Measurements from ENCODE around the gene COL18A1.

DNA sequence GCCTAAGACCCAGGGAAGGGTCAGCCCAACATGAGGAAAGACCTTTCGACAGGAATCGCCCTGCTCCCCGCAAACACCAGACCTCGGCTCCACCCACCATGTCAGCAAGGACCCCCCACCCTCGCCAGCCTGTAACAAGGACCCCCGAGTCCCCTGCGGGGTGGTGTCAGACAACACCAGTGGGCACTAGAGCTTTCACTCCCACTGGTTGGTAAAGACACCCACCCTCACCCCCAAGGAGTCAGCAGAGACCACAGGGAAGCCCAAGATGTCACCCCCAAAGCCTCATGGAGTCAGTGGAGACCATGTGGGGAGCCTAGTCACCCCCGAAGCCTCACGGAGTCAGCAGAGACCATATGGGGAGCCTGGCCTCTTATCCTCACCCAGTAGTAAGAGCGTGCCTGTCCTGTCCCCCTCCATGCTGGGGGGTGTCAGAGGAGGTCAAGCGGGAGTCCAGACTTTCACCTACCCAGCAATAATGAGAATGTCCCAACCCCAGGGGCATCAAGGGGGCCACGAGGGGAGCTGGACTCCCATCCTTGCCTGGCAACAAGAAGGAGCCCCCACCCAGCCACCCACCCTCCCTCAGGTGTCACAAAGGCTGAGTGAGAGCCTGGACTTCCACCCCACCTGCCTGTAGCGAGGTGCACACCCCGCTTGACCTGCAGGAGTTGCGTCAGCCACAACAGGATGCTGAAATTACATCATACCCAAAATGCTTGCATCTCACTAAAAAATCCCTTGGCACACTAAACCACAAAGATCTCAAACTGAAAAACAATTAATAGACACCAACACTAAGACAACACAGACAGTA lies 112.5 kb downstream of the COL18A1 start:
- TF ChIP-seq POLR2A (IDR thresholded peaks at IDR 0.05): no peak
- TF ChIP-seq, protein P1, sequence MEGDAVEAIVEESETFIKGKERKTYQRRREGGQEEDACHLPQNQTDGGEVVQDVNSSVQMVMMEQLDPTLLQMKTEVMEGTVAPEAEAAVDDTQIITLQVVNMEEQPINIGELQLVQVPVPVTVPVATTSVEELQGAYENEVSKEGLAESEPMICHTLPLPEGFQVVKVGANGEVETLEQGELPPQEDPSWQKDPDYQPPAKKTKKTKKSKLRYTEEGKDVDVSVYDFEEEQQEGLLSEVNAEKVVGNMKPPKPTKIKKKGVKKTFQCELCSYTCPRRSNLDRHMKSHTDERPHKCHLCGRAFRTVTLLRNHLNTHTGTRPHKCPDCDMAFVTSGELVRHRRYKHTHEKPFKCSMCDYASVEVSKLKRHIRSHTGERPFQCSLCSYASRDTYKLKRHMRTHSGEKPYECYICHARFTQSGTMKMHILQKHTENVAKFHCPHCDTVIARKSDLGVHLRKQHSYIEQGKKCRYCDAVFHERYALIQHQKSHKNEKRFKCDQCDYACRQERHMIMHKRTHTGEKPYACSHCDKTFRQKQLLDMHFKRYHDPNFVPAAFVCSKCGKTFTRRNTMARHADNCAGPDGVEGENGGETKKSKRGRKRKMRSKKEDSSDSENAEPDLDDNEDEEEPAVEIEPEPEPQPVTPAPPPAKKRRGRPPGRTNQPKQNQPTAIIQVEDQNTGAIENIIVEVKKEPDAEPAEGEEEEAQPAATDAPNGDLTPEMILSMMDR (IDR thresholded peaks at IDR 0.05): no peak
- TF ChIP-seq EP300 (IDR thresholded peaks at IDR 0.05): no peak
